Activated naive CD4-positive, alpha-beta T cell treated with Interleukin-2 at 50 U/mL for 16 hours (primary cell): ENCODE measurements around the gene LRP11.
A peak's percentile ranks its signal among the peaks of the same experiment; 100 is the strongest.
"Not testable (repeated sequence)": the region's sequence is repeated elsewhere in the genome, so short reads cannot be mapped to it uniquely, and the experiment has no call there.

Source experiments
- DNase-seq: peaks from one replicate; pipeline ENCODE4 v3.0.0-alpha.2; 2020

The LRP11 gene

DNA sequence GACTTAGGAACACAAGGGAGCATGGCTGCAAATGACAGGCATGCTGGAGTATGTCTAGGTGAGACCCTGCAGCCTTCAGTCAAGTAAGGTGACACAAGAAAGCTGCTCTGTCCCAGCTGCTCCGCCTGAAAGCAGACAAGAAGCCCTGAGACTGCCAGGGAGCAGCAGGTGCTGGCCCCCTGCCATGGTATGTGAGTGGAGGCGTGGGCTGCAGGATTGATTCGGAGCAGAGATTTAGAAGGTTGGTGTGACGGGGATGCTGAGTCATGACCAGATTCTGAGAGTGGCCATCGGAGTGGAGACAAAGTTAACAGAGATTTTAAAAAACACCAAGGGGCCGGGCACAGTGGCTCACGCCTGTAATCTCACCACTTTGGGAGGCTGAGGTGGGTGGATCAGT, 17.8 kb downstream of the LRP11 start:
- no peak for DNase-seq

GRCh38 chr6:149845549-149845948, 18.6 kb downstream of the LRP11 start:
- DNase-seq = no peak

- DNase-seq = no peak
These were observed 19.7 kb downstream of the LRP11 start for GRCh38 chr6:149844480-149844879.

- DNase-seq = not testable (repeated sequence)
These were observed 20.1 kb downstream of the LRP11 start for GRCh38 chr6:149844036-149844435.

DNA sequence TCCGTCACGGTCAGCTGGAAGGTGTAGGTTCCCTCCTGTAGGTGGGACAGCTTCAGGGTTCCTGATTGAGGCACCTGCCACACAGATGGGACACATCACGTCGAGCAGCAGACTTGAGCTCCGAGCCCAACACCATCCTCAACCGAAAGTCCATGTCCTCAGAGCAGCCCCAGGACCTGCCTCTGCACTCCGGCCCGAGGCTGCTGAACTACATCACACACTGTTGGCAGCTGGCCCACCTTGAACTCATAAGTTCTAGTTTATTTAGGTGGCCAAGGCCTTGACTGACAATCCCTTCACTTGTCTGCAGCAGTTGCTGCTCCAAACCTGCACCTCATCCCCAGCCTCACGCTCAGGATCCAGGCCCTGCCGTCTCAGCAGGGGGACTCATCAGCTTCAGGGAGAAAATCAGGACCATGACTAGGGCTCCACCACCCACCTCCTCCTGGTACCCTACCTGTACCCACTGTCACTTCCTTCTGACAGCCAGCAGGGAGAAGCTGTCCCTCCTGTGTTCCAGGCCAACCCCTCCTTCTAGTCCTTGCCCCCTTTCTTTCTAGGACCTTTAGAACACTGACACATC, 21.0 kb downstream of the LRP11 start:
- no peak for DNase-seq

DNA sequence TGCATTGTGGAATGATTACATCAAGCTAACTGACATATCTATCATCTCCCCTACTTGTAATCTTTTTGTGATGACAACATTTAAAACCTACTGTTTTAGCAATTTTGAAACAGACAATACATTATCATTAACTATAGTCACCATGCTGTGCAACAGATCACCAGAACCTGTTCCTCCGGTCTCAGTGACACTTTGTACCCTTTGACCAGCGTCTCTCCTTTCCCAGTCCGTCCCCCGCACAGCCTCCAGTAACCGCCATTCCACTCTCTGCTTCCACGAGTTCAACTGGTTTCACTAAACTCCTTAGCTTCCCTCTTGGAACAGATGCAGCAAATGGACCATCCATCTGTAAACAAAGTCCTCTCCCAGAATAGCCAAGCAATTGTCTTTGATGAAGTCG, 21.8 kb downstream of the LRP11 start:
- no peak for DNase-seq

- peak; percentile 49 for DNase-seq
These were observed 23.6 kb downstream of the LRP11 start for GRCh38 chr6:149840345-149841075.

DNA sequence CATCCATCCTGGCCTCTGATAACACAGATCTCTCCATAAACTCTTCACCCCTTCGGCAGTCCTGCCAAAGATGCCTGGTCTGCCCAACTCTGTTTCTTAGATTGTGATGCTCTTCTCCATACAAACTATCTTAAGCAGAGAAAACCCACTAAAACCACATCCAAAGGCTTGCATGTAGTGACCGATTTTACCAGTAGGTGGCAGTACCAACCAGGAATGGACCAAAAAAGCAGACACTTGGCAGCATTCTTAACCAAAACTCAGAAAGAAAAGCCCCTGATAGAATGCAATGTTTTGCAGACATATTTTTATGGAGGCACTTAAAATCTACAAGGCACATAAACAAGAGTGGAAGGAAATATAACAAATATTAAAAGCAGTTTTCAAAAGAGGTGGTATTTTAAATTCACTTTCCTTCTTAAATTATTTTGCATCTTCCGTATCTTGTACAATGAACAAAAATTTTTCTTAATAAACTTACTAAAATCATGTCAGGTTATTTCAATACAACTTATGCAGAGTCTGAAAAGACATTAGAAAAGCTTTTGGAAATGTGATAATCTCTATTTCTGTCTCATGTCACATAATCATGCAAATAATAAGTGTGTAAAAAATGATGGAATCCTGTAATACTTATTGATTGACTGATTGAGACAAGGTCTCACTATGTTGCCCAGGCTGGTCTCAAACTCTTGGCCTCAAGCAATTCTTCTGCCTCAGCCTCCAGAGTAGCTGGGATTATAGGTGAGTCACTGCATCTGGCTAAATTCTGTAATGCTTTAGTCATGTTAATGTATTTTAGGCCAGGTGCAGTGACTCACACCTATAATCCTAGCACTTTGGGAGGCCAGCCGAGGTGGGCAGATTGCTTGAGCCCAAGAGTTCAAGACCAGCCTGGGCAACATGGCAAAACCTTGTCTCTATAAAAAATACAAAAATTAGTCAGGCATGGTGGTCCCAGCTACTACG, 29.4 kb downstream of the LRP11 start:
- peak; percentile 69 for DNase-seq

DNA sequence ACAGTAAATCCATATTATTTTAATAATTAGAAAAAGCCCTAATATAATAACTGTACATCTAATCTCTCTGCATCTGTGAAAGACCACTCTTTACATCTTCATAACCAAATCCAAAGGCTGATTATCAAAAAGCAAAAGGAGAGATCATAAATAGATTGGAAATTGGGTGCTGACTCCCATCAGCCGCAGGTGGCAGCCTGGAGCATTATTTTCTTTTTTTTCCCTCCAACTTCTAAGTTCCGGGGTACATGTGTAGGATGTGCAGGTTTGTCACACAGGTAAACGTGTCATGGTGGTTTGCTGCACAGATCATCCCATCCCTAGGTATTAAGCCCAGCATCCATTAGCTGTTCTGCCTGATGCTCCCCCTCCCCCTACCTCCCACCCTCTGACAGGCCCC, 30.5 kb downstream of the LRP11 start:
- no peak for DNase-seq

GRCh38 chr6:149831308-149831820, 32.8 kb downstream of the LRP11 start:
- DNase-seq = no peak

- no peak for DNase-seq
These were observed 33.3 kb downstream of the LRP11 start for GRCh38 chr6:149830731-149831307.

DNA sequence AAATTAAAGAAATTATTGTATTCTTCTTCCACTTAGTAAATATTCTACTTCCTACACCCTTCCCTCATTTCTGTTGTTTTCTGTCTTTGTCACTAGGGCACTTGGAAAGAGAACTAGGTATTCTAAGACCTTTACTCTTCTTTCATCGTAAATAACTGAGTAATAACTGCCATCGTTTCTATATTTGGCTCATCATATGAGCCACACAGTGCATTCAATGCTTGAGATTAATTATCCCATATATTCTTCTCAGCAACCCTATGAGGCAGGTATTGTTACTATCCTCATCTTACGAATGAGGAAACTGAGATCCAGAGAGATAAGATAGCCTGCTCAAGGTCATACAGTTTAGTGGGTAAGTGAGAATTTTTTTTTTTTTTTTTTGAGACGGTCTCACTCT, 38.9 kb downstream of the LRP11 start:
- DNase-seq = no peak

DNA sequence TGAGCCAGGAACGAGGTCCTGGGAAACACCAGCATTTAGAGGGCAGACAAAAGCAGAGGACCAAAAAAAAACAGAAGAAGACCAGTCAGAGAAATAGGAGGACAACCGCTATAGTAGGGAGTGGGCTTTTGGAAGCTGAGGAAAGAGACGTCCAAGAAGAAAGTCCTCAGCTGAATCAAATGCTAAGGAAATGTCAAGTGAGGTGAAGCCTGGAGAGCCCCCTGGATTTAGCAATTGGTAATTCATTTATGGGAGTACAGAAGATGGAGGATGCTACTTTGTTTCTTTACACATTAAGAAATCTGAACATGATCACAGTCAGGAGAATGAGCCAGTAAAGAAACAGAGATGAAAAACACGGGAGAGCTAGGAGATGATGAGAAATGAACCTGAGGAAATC, 41.1 kb downstream of the LRP11 start:
- no peak for DNase-seq

DNA sequence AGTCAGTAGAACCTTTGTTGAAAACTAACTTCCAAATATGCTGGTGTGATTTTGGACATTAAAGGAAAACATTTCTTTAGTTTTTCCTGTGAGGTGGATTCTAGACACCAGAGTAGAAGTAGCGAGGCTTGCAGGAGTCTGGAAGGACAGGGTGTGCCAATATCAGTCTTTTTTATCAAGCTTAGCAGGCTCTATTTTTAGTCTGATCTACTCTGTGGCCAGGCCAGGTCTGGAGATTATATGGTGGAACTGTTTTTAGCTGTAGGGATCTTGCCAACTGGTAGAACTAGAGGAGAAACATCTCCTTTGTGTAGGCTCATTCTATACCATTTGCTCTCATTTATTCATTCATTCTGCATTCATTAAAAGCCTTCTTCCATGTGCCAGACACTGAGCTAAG, 42.7 kb downstream of the LRP11 start:
- DNase-seq = no peak

DNA sequence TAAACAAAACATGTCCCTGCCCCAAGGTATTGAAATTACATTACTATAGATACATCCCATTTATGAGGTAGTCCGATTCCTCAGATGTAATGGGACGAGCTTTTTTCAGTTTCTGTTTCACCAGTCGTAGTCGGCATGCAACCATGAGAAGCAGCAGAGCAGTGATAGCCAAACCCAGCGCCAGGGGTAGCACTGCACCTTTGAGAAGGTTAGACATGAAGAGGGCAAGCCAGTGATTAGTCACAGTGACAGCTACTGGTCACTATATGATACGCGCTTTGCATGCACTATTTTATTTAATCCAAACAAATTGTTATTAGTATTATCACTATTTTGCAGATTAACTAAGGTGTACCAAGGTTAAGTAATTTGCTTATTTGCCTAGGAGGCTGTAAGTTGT, 43.7 kb downstream of the LRP11 start:
- no peak for DNase-seq

GRCh38 chr6:149815788-149816187, 48.4 kb downstream of the LRP11 start:
- no peak for DNase-seq

- DNase-seq = no peak
These were observed 50.8 kb downstream of the LRP11 start for GRCh38 chr6:149813351-149813750.

DNA sequence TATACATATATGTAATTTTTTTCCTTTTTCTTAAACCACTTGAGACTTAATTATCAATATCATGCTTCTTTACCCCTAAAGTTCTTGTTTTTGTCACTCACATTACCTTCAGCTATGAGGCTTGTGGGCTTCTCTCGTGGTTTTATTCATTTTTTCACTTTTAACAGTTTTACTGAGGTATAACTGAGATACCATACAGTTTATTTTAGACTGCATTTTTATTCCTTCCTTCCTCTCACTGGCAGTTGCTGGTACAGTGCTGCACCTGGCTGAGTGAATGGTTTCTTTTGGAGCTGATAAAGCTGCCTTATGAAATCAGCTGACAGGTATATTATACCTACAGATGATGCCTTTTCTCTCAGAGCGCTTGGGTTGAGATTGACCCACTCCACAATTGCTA, 54.4 kb downstream of the LRP11 start:
- no peak for DNase-seq

GRCh38 chr6:149806127-149806526, 58.0 kb downstream of the LRP11 start:
- no peak for DNase-seq

- no peak for DNase-seq
These were observed 80.6 kb downstream of the LRP11 start for GRCh38 chr6:149783551-149783950.

- no peak for DNase-seq
These were observed 81.8 kb downstream of the LRP11 start for GRCh38 chr6:149782337-149782736.

- DNase-seq = no peak
These were observed 82.4 kb downstream of the LRP11 start for GRCh38 chr6:149781715-149782114.

DNA sequence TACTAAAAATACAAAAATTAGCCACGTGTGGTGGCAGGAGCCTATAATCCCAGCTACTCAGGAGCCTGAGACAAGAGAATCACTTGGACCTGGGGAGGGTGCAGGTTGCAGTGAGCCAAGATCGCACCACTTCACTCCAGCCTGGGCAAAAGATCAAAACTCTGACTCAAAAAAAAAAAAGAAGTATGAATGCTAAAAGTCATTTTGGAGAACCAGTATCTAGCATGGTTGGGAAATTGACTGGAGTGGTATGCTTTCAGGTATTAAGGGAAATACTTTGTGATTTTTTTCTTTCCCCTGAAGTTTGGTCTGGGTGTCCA, 84.6 kb downstream of the LRP11 start:
- no peak for DNase-seq
